Pancreas (tissue), 10 donors: ENCODE measurements around the gene PPP5C. TPM values are rescaled to one million over a fixed set of nuclear protein-coding genes. Genes with fewer than 3 reads are reported as not detected.
A peak's percentile ranks its signal among the peaks of the same experiment; 100 is the strongest.

ENCODE experiments used
- ATAC-seq, 4 donors: fragments of 200-7000 bp; cut with Tn5 transposase; one replicate each; pipeline versions ENCODE4 v1.8.0 to v1.9.1; 2020; ENCODE audit warnings: mild to moderate bottlenecking in 4 of 4, moderate library complexity in 4 of 4
- DNase-seq, 6 donors: peaks; one replicate each; pipeline ENCODE4 v3.0.0-alpha.2; 2020
- FAIRE-seq: peaks from 2 replicates; lab custom pipeline; 2012; peaks lifted over from hg19 to GRCh38; lab: Jason Lieb, UNC
- H3K27ac ChIP-seq, 4 donors: fragments of 200-600 bp; sonication (generic); 1 replicate in 3 of 4; 2 replicates in 1 of 4; pipeline versions ENCODE4 v1.5.0 to v1.8.0; 2020
- H3K27me3 ChIP-seq, 4 donors: fragments of 200-600 bp; one replicate each; pipeline ENCODE4 v1.8.0; 2021
- H3K36me3 ChIP-seq, 3 donors: fragments of 200-600 bp; sonication (generic) in 1 of 3; one replicate each; pipeline versions ENCODE4 v1.5.0 to v1.8.0; 2020 to 2021
- H3K4me1 ChIP-seq, 3 donors: fragments of 200-600 bp; one replicate each; pipeline ENCODE4 v1.8.0; 2021
- H3K4me3 ChIP-seq, 4 donors: fragments of 200-600 bp; sonication (generic) in 2 of 4; one replicate each; pipeline versions ENCODE4 v1.5.0 to v1.8.0; 2020 to 2021
- H3K9me3 ChIP-seq, 4 donors: fragments of 200-600 bp; one replicate each; pipeline ENCODE4 v1.8.0; 2021
- CTCF ChIP-seq, 4 donors: fragments of 200-600 bp; sonication (generic) in 3 of 4; IDR thresholded peaks; one replicate each; pipeline versions ENCODE4 v1.5.0 to v1.8.0; 2021; ENCODE audit warnings: antibody characterized with exemption in 4 of 4
- WGBS, 2 donors: extraction: QIAGEN DNeasy Blood & Tissue Kit; methylation state at CpG; one replicate each; pipeline ENCODE4 v1.1.7; 2013; 5-methylcytosine and 5-hydroxymethylcytosine counted together
- intact Hi-C, 3 donors: fragments of 100-400 bp; cut with DNase I; formaldehyde crosslinking; loops; one replicate each; pipeline versions ENCODE4 v1.11.1 to v1.14.2; 2022
- polyA plus RNA-seq, 2 donors: library from polyadenylated mRNA; stranded (reverse); fragments of 200-250 nt; gene quantifications; one replicate each; pipeline ENCODE4 v1.2.3, GENCODE V29; 2013
- total RNA-seq, 6 donors: library from RNA; stranded (reverse); fragmentation: NEBNext Ultra II Directional in 4 of 6; extraction: Animal tissue kit (Norgen Biotek cat#: 25700) in 4 of 6; gene quantifications; one replicate each; pipeline versions ENCODE4 v1.2.1 to v1.2.4, GENCODE V29; 2021 to 2023
- donor health status: healthy with polysubstance abuse.
- donor health status: DM: no; HTN: no; CAD: no; lungs with moderate emphysema.
- donor health status: DM: no; HTN: no; CAD: no.
- donor health status: control.
- donor health status: control.
- donor health status: Bipolar disorder and iron deficiency.
- donor health status: DM: yes; HTN: yes; CAD: no.
- donor health status: DM: no; HTN: no; CAD: no.
- donor health status: DM: no; HTN: no; CAD: no.
- donor health status: DM: yes; HTN: yes; CAD: no.

Gene PPP5C
- total and polyA plus RNA-seq, 8 donors = 16.7 to 53.9 (median 23.8) TPM

DNA sequence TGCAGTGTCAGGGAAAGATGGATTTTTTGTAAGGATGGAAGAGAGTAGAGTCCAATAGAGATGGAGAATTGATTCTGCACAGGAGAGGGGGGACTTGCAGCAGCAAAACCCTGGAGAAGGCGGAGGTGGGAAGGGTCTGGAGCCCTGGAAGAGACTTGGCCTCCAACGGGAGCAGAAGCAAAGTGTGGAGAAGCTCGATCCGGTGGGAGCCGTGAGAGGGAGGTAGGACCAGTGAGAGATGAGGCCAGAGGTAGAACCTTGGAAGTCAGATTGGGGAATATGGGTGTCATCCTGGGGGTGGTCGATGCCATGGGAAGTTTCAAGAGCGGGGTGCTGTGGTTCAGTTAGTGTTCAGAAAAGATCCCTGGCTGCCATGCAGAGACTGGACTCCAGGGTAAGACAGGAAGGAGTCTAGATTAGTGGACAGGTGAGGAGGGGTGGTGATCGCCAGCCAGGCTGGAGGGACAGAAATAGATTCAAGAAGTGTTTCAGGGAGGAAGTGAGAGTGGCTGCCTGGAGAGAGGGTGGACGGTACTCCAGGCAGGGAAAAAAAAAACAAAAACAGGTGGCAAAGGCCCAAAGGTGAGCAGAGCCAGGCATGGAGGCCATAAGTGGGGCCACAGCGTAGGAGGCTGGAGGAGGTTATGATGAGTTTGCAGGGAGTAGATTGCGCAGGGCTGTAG is 2.6 kb downstream of the PPP5C start:
- FAIRE-seq (no peak), DNase-seq (no peak), ATAC-seq (no peak)
- WGBS, 2 donors = 73 to 76% methylated on average over 11 of the region's 11 CpGs
- H3K27ac ChIP-seq = peak overlapping the region; percentile 26 to 73 (median 49)
- no peaks in the 10 kb centered on the region for H3K27me3 ChIP-seq
- TF ChIP-seq CTCF (IDR thresholded peaks at IDR 0.05) = no peak
- H3K4me1 ChIP-seq = peaks cover 22 to 36% (median 26%) of the 10 kb centered on the region in 3 donors
- H3K9me3 ChIP-seq = no peaks in the 10 kb centered on the region
- no peak overlapping the region for H3K4me3 ChIP-seq
- intact Hi-C loops = no loop called here
- peaks cover 3 to 7% (median 3%) of the 10 kb centered on the region in 3 donors for H3K36me3 ChIP-seq

- ATAC-seq (peak in 2 of 4 donors; percentile 1 to 3), FAIRE-seq (no peak), DNase-seq (peak in 2 of 6 donors; percentile 50 to 57)
- 14 to 21% methylated on average over 8 of the region's 8 CpGs for WGBS, 2 donors
- no peak for TF ChIP-seq CTCF (IDR thresholded peaks at IDR 0.05)
- no peaks in the 10 kb centered on the region for H3K9me3 ChIP-seq
- peaks cover 22 to 36% (median 26%) of the 10 kb centered on the region in 3 donors for H3K4me1 ChIP-seq
- intact Hi-C loops = no loop called here
- peak overlapping the region; percentile 26 to 73 (median 49) for H3K27ac ChIP-seq
- peaks cover 7 to 10% (median 9%) of the 10 kb centered on the region in 3 donors for H3K36me3 ChIP-seq
- no peaks in the 10 kb centered on the region for H3K27me3 ChIP-seq
- H3K4me3 ChIP-seq = peak overlapping the region in 1 of 4 donors; percentile 6
Observed at GRCh38 chr19:46350029-46350757, 3.3 kb downstream of the PPP5C start.

- H3K4me1 ChIP-seq = peaks cover 22 to 36% (median 26%) of the 10 kb centered on the region in 3 donors
- intact Hi-C loops = no loop called here
- no peak for FAIRE-seq
- 32 to 35% methylated on average over 8 of the region's 8 CpGs for WGBS, 2 donors
- ATAC-seq = peak in 3 of 4 donors; percentile 8 to 35 (median 20)
- peak overlapping the region in 1 of 4 donors; percentile 6 for H3K4me3 ChIP-seq
- H3K36me3 ChIP-seq = peaks cover 7 to 10% (median 9%) of the 10 kb centered on the region in 3 donors
- peak in 3 of 6 donors; percentile 44 to 55 (median 55) for DNase-seq
- H3K27ac ChIP-seq = peak overlapping the region; percentile 26 to 73 (median 49)
- no peaks in the 10 kb centered on the region for H3K9me3 ChIP-seq
- no peak for TF ChIP-seq CTCF (IDR thresholded peaks at IDR 0.05)
- H3K27me3 ChIP-seq = no peaks in the 10 kb centered on the region
Observed at GRCh38 chr19:46350758-46351159, 3.9 kb downstream of the PPP5C start.

GRCh38 chr19:46351241-46352041 is 4.6 kb downstream of the PPP5C start:
- Histone ChIP-seq H3K27ac (peak overlapping the region; percentile 5 to 73 (median 48)), H3K4me1 (peaks cover 22 to 36% (median 26%) of the 10 kb centered on the region in 3 donors), H3K27me3 (no peaks in the 10 kb centered on the region), H3K36me3 (peaks cover 7 to 10% (median 9%) of the 10 kb centered on the region in 3 donors), H3K4me3 (peak overlapping the region in 1 of 4 donors; percentile 6), H3K9me3 (no peaks in the 10 kb centered on the region)
- no peak for TF ChIP-seq CTCF (IDR thresholded peaks at IDR 0.05)
- ATAC-seq = peak in 1 of 4 donors; percentile 1
- FAIRE-seq = no peak
- 40 to 45% methylated on average over 18 of the region's 18 CpGs for WGBS, 2 donors
- DNase-seq = peak in 5 of 6 donors; percentile 35 to 85 (median 60)
- intact Hi-C loops = no loop called here
